SH-SY5Y (cell line): Measurements from ENCODE around the gene BIN1.

Experiments used
- GATA2 ChIP-seq: IDR thresholded peaks from 2 replicates; pipeline ENCODE4 v1.6.1; 2011; ENCODE audit warnings: mild to moderate bottlenecking, low read depth, low read length
- GATA3 ChIP-seq: IDR thresholded peaks from 2 replicates; pipeline ENCODE4 v1.6.1; 2011; ENCODE audit warnings: low read depth, mild to moderate bottlenecking, low read length, moderate library complexity

- TF ChIP-seq GATA2 (no peak), GATA3 (no peak)
Observed at GRCh38 chr2:127012215-127012614, 94.7 kb downstream of the BIN1 start.
